ENCODE measurements around the gene EFHB.
"Not testable (repeated sequence)": the region's sequence is repeated elsewhere in the genome, so short reads cannot be mapped to it uniquely, and the experiment has no call there.

The EFHB gene

DNA sequence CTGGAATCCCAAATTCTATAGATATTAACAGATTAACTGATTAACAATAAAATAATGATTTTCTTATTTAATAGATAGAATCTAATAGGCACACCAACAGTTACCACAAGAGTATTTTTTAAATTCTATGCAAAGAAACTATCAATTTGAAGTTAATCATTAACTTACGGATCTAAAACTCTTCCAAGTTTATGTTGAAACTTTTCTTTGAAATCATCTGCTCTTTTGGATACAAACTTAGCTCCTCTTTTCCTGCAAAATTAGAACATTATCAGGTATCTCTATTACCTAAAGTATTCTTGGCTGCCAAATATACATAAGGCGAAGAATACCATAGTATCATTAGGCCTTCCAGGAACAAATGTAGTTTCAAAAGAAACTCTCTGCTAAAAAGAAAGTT, 34.8 kb downstream of the EFHB start:
- no peak overlapping the region for H3K4me2 ChIP-seq (ENCODE audit: low read length)
- H3K9ac ChIP-seq (ENCODE audit: low read length): no peak overlapping the region
- no peaks in the 10 kb centered on the region for H3K36me3 ChIP-seq (replicated peaks; ENCODE audit: low read depth, low read length)
- H2AFZ ChIP-seq (ENCODE audit: low read depth, low read length): no peak overlapping the region
- no peaks in the 10 kb centered on the region for H3K27me3 ChIP-seq (ENCODE audit: low read depth, low read length)
- no peak overlapping the region for H3K4me3 ChIP-seq (ENCODE audit: low read length)
- H3K9me3 ChIP-seq (ENCODE audit: insufficient read depth, low read length): no peaks in the 10 kb centered on the region
- no peak for TF ChIP-seq EZH2phosphoT487 (IDR thresholded peaks at IDR 0.05; ENCODE audit: low read depth)
- TF ChIP-seq, protein P1, sequence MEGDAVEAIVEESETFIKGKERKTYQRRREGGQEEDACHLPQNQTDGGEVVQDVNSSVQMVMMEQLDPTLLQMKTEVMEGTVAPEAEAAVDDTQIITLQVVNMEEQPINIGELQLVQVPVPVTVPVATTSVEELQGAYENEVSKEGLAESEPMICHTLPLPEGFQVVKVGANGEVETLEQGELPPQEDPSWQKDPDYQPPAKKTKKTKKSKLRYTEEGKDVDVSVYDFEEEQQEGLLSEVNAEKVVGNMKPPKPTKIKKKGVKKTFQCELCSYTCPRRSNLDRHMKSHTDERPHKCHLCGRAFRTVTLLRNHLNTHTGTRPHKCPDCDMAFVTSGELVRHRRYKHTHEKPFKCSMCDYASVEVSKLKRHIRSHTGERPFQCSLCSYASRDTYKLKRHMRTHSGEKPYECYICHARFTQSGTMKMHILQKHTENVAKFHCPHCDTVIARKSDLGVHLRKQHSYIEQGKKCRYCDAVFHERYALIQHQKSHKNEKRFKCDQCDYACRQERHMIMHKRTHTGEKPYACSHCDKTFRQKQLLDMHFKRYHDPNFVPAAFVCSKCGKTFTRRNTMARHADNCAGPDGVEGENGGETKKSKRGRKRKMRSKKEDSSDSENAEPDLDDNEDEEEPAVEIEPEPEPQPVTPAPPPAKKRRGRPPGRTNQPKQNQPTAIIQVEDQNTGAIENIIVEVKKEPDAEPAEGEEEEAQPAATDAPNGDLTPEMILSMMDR (IDR thresholded peaks at IDR 0.05; ENCODE audit: low read depth, low read length): no peak
- H3K79me2 ChIP-seq (ENCODE audit: low read length): no peaks in the 10 kb centered on the region
- no peak overlapping the region for H3K27ac ChIP-seq (ENCODE audit: low read length)
- H3K4me1 ChIP-seq (ENCODE audit: low read length): no peaks in the 10 kb centered on the region
- H4K20me1 ChIP-seq (ENCODE audit: insufficient read depth, low read length): no peaks in the 10 kb centered on the region

DNA sequence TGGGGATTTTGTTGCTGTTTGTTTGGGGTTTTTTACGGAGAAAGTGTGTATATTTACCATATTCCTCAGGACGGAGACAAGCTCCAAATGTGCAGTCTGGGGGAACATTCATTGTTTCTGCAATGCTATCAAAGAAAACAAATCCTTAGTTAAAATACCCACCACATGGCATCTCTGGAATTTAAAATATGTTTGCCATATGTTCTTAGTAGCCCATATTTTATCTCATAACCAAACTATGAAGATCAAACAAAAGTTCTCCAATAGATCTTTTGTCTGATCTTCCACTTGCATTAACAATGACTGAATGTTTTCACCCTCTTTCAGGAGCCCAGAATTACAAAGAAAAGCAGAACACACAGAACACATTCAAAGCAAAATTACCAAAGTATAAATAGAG, 35.3 kb downstream of the EFHB start:
- Histone ChIP-seq H3K9me3 (ENCODE audit: insufficient read depth, low read length) (no peaks in the 10 kb centered on the region), H3K79me2 (ENCODE audit: low read length) (no peaks in the 10 kb centered on the region), H3K4me2 (ENCODE audit: low read length) (no peak overlapping the region), H3K4me3 (ENCODE audit: low read length) (no peak overlapping the region), H2AFZ (ENCODE audit: low read depth, low read length) (no peak overlapping the region), H3K36me3 (replicated peaks; ENCODE audit: low read depth, low read length) (no peaks in the 10 kb centered on the region), H3K27me3 (ENCODE audit: low read depth, low read length) (no peaks in the 10 kb centered on the region), H3K27ac (ENCODE audit: low read length) (no peak overlapping the region), H3K9ac (ENCODE audit: low read length) (no peak overlapping the region), H4K20me1 (ENCODE audit: insufficient read depth, low read length) (no peaks in the 10 kb centered on the region), H3K4me1 (ENCODE audit: low read length) (no peaks in the 10 kb centered on the region)
- TF ChIP-seq EZH2phosphoT487 (IDR thresholded peaks at IDR 0.05; ENCODE audit: low read depth): no peak
- TF ChIP-seq, protein P1 (IDR thresholded peaks at IDR 0.05; ENCODE audit: low read depth, low read length): no peak

DNA sequence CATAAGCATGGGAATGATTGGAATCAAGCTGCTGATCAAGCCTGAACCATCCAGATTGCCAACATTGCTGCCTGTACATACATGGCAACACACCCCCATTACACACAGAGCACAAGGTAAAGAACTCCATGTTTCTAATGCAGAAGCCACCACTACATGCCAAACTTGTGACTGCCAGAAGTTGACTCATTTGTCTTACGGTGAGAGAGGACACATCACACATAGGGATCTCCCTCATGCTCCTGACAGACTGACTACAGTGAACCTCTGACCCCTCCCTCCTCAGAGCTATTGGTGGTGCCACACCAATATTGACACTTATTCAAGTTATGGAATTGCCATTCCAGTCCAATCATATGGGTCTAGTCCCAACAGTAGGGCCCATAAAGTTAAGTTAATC, 42.3 kb downstream of the EFHB start:
- H2AFZ ChIP-seq (ENCODE audit: low read depth, low read length): no peak overlapping the region
- H3K27me3 ChIP-seq (ENCODE audit: low read depth, low read length): no peaks in the 10 kb centered on the region
- H3K4me1 ChIP-seq (ENCODE audit: low read length): no peaks in the 10 kb centered on the region
- no peaks in the 10 kb centered on the region for H3K9me3 ChIP-seq (ENCODE audit: insufficient read depth, low read length)
- no peaks in the 10 kb centered on the region for H4K20me1 ChIP-seq (ENCODE audit: insufficient read depth, low read length)
- H3K9ac ChIP-seq (ENCODE audit: low read length): no peak overlapping the region
- H3K36me3 ChIP-seq (replicated peaks; ENCODE audit: low read depth, low read length): no peaks in the 10 kb centered on the region
- H3K27ac ChIP-seq (ENCODE audit: low read length): no peak overlapping the region
- no peaks in the 10 kb centered on the region for H3K79me2 ChIP-seq (ENCODE audit: low read length)
- H3K4me3 ChIP-seq (ENCODE audit: low read length): no peak overlapping the region
- TF ChIP-seq EZH2phosphoT487 (IDR thresholded peaks at IDR 0.05; ENCODE audit: low read depth): no peak
- TF ChIP-seq, protein P1 (IDR thresholded peaks at IDR 0.05; ENCODE audit: low read depth, low read length): no peak
- no peak overlapping the region for H3K4me2 ChIP-seq (ENCODE audit: low read length)

DNA sequence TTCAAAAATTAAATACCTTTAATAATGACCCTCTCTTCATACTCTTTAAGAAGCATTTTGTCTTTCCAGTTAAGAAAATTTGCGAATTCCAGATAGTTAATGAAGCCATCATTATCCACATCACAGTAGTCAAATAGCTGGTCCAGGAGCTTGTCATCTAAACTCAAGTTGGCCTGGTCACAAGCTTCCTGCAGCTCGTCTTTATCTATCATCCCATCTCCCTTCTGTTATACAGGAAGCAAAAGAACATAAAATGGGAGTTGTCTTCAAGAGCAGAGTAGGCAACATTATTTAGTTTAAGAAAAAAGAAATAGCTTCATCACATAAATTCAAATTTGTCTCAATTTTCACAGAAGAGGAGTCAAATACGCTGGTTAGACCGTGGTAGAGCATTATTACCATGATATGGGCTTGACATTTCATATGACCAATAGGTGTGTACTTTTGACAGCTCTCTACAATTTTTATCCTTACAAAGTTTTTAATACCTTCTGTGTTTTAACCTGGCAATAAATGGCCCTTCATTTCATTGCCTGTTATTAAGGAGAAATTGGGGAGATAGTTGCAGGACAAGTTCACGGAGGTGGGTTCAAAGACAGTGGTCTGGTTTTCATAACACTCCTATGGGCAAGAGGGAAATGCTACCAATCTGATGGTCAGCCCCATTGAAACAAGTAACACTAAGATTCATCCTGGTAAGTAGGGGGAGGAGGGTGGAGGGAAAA, 45.4 kb downstream of the EFHB start:
- Histone ChIP-seq H3K79me2 (ENCODE audit: low read length) (no peaks in the 10 kb centered on the region), H3K27ac (ENCODE audit: low read length) (no peak overlapping the region), H3K4me2 (ENCODE audit: low read length) (no peak overlapping the region), H3K9ac (ENCODE audit: low read length) (no peak overlapping the region), H3K4me1 (ENCODE audit: low read length) (no peaks in the 10 kb centered on the region), H3K27me3 (ENCODE audit: low read depth, low read length) (no peaks in the 10 kb centered on the region), H3K9me3 (ENCODE audit: insufficient read depth, low read length) (no peaks in the 10 kb centered on the region), H3K4me3 (ENCODE audit: low read length) (no peak overlapping the region), H3K36me3 (replicated peaks; ENCODE audit: low read depth, low read length) (no peaks in the 10 kb centered on the region), H2AFZ (ENCODE audit: low read depth, low read length) (no peak overlapping the region), H4K20me1 (ENCODE audit: insufficient read depth, low read length) (no peaks in the 10 kb centered on the region)
- TF ChIP-seq, protein P1 (IDR thresholded peaks at IDR 0.05; ENCODE audit: low read depth, low read length): no peak
- no peak for TF ChIP-seq EZH2phosphoT487 (IDR thresholded peaks at IDR 0.05; ENCODE audit: low read depth)

DNA sequence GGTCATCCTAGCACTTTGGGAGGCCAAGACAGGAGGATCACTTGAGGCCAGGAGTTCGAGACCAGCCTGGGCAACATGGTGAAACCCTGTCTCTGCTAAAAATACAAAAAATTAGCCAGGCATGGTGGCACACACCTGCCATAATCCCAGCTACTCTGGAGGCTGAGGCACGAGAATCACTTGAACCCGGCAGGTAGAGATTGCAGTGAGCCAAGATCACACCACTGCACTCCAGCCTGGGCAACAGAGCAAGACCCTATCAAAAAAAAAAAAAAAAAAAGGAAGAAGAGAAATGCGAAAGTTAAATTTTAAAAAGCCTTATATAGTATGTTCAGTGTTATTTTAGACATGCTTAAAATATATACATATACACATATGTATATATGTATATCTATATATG, 46.9 kb downstream of the EFHB start:
- not testable (repeated sequence) for H3K4me1 ChIP-seq (ENCODE audit: low read length); H3K9me3 ChIP-seq (ENCODE audit: insufficient read depth, low read length); H3K36me3 ChIP-seq (replicated peaks; ENCODE audit: low read depth, low read length); H3K4me3 ChIP-seq (ENCODE audit: low read length); H3K79me2 ChIP-seq (ENCODE audit: low read length); H3K9ac ChIP-seq (ENCODE audit: low read length); H4K20me1 ChIP-seq (ENCODE audit: insufficient read depth, low read length); H2AFZ ChIP-seq (ENCODE audit: low read depth, low read length); H3K4me2 ChIP-seq (ENCODE audit: low read length); H3K27me3 ChIP-seq (ENCODE audit: low read depth, low read length); H3K27ac ChIP-seq (ENCODE audit: low read length)

Measured in OCI-LY3 (cell line).